Mesendoderm (in vitro differentiated cells): ENCODE data around the gene HUS1B.

ENCODE experiments used
- DNase-seq: peaks from one replicate; pipeline ENCODE4 v3.0.0; 2013
- H2AK5ac ChIP-seq: 2 replicates; pipeline ENCODE4 v1.6.1; 2013; ENCODE audit warnings: low read length, inconsistent platforms
- H2BK120ac ChIP-seq: 2 replicates; pipeline ENCODE4 v1.6.1; 2013; ENCODE audit warnings: low read depth, mild to moderate bottlenecking, low read length, moderate library complexity, mixed read lengths
- H2BK15ac ChIP-seq: replicated peaks from 2 replicates; pipeline ENCODE4 v1.6.1; 2013; ENCODE audit warnings: low read depth, mild to moderate bottlenecking, moderate library complexity
- H2BK5ac ChIP-seq: 2 replicates; pipeline ENCODE4 v1.6.1; 2013; ENCODE audit warnings: low read length, inconsistent platforms
- H3K18ac ChIP-seq: 2 replicates; pipeline ENCODE4 v1.6.1; 2013; ENCODE audit warnings: mild to moderate bottlenecking, low read length, mixed read lengths
- H3K23ac ChIP-seq: one replicate; pipeline ENCODE4 v1.6.1; 2013; ENCODE audit warnings: low read length
- H3K27ac ChIP-seq: 2 replicates; pipeline ENCODE4 v1.5.1; 2013; ENCODE audit warnings: low read depth, mild to moderate bottlenecking, inconsistent platforms, low read length, moderate library complexity
- H3K27me3 ChIP-seq: 2 replicates; pipeline ENCODE4 v1.6.1; 2013; ENCODE audit warnings: low read length, control low read depth, mild to moderate bottlenecking, inconsistent platforms; ENCODE audit not compliant: insufficient read depth, poor library complexity
- H3K36me3 ChIP-seq: 2 replicates; pipeline ENCODE4 v1.6.1; 2013; ENCODE audit warnings: low read length, inconsistent platforms; ENCODE audit not compliant: control insufficient read depth, insufficient read depth
- H3K4ac ChIP-seq: one replicate; pipeline ENCODE4 v1.6.1; 2013; ENCODE audit warnings: low read depth, mild to moderate bottlenecking, low read length, moderate library complexity
- H3K4me1 ChIP-seq: 2 replicates; pipeline ENCODE4 v1.6.1; 2013; ENCODE audit warnings: low read depth, low read length, inconsistent platforms; ENCODE audit not compliant: control insufficient read depth
- H3K4me2 ChIP-seq: 2 replicates; pipeline ENCODE4 v1.6.1; 2013; ENCODE audit warnings: low read length
- H3K4me3 ChIP-seq: 2 replicates; pipeline ENCODE4 v1.5.1; 2013; ENCODE audit warnings: mild to moderate bottlenecking, low read length
- H3K56ac ChIP-seq: one replicate; pipeline ENCODE4 v1.6.1; 2013; ENCODE audit warnings: low read length
- H3K79me1 ChIP-seq: 2 replicates; pipeline ENCODE4 v1.6.1; 2013; ENCODE audit warnings: low read length, inconsistent platforms
- H3K79me2 ChIP-seq: 2 replicates; pipeline ENCODE4 v1.6.1; 2013; ENCODE audit warnings: mild to moderate bottlenecking, low read length; ENCODE audit not compliant: control insufficient read depth, insufficient read depth
- H3K9ac ChIP-seq: 2 replicates; pipeline ENCODE4 v1.6.1; 2013; ENCODE audit warnings: low read length, inconsistent platforms
- H4K5ac ChIP-seq: one replicate; pipeline ENCODE4 v1.6.1; 2013; ENCODE audit warnings: low read length
- H4K8ac ChIP-seq: one replicate; pipeline ENCODE4 v1.6.1; 2013; ENCODE audit warnings: low read depth, mild to moderate bottlenecking, control low read depth, low read length, moderate library complexity
- WGBS: extraction: QIAGEN DNeasy Blood & Tissue Kit; methylation state at CpG from one replicate; pipeline ENCODE4 v1.1.7; 2013; ENCODE audit warnings: low lambda C conversion rate, missing lambda C conversion rate; ENCODE audit not compliant: insufficient coverage; ENCODE audit errors: extremely low coverage; 5-methylcytosine and 5-hydroxymethylcytosine counted together

Gene HUS1B

GRCh38 chr6:677919-678318, 21.0 kb upstream of the HUS1B start:
- H2AK5ac ChIP-seq: no peak overlapping the region
- H3K27ac ChIP-seq: no peak overlapping the region
- no peak for DNase-seq
- no peak overlapping the region for H3K56ac ChIP-seq
- no peak overlapping the region for H3K4ac ChIP-seq
- H4K5ac ChIP-seq: no peak overlapping the region
- H3K27me3 ChIP-seq: no peaks in the 10 kb centered on the region
- H2BK5ac ChIP-seq: no peak overlapping the region
- H3K4me3 ChIP-seq: no peak overlapping the region
- whole genome bisulfite sequencing: no CpG with 5 or more reads among the region's 4 CpGs
- peaks cover 9% of the 10 kb centered on the region for H3K79me1 ChIP-seq
- H4K8ac ChIP-seq: no peak overlapping the region
- H3K4me1 ChIP-seq: peaks cover 8% of the 10 kb centered on the region
- no peak overlapping the region for H3K4me2 ChIP-seq
- H2BK120ac ChIP-seq: no peak overlapping the region
- no peak overlapping the region for H3K23ac ChIP-seq
- no peak overlapping the region for H2BK15ac ChIP-seq
- no peaks in the 10 kb centered on the region for H3K36me3 ChIP-seq
- H3K9ac ChIP-seq: no peak overlapping the region
- no peak overlapping the region for H3K18ac ChIP-seq
- peaks cover 14% of the 10 kb centered on the region for H3K79me2 ChIP-seq

DNA sequence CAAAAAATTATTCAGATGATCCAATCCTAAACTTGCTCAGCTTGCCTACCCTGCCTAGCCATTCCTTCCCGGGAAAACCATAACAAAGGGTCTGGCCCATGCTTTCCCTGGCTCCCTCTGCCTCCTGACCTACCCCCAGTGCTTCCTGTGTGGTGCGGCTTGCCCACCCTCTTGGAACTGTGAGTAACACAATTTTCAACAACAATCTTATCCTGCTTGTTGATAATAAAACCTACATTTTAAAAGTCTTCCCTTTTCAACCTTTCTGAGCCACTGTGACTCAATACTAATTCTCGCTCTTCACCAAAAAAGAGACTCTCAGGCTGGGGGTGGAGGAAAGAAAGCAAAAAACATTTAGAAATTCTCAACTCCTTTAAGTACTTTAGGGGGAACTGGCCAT, 18.1 kb upstream of the HUS1B start:
- H3K4ac ChIP-seq: no peak overlapping the region
- no peak overlapping the region for H3K27ac ChIP-seq
- H3K79me2 ChIP-seq: peaks cover 10% of the 10 kb centered on the region
- DNase-seq: no peak
- no peak overlapping the region for H4K5ac ChIP-seq
- no peak overlapping the region for H3K23ac ChIP-seq
- H3K4me1 ChIP-seq: no peaks in the 10 kb centered on the region
- peaks cover 10% of the 10 kb centered on the region for H3K79me1 ChIP-seq
- H4K8ac ChIP-seq: no peak overlapping the region
- no peak overlapping the region for H3K9ac ChIP-seq
- no peaks in the 10 kb centered on the region for H3K36me3 ChIP-seq
- H2BK5ac ChIP-seq: no peak overlapping the region
- no peak overlapping the region for H3K56ac ChIP-seq
- H3K27me3 ChIP-seq: no peaks in the 10 kb centered on the region
- no CpG with 5 or more reads among the region's 3 CpGs for WGBS
- no peak overlapping the region for H3K4me2 ChIP-seq
- H3K18ac ChIP-seq: no peak overlapping the region
- H2BK15ac ChIP-seq: no peak overlapping the region
- H3K4me3 ChIP-seq: no peak overlapping the region
- H2AK5ac ChIP-seq: no peak overlapping the region
- H2BK120ac ChIP-seq: no peak overlapping the region

DNA sequence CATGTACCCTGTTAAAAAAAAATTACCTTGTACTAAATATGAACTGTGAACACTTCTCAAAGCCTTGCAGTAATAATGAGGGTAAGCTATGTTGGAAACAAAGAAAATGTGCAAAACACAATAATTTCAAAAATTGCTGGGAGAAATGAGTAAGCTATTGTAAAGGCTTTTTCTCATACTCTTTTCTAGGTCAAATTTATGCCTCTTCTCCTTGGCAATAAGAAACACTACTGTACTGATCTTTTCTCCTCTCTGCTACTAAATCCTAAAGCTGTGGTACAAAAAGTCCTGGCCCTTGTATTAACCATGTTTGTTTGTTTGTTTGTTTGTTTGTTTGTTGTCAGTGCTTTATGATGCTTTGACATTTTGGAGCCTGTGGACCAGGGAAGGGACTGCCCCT, 17.5 kb upstream of the HUS1B start:
- peaks cover 13% of the 10 kb centered on the region for H3K79me1 ChIP-seq
- H3K4me3 ChIP-seq: no peak overlapping the region
- H3K4ac ChIP-seq: no peak overlapping the region
- no peak for DNase-seq
- H3K18ac ChIP-seq: no peak overlapping the region
- H3K23ac ChIP-seq: no peak overlapping the region
- no peaks in the 10 kb centered on the region for H3K27me3 ChIP-seq
- H2BK15ac ChIP-seq: no peak overlapping the region
- H2BK5ac ChIP-seq: no peak overlapping the region
- H3K4me1 ChIP-seq: no peaks in the 10 kb centered on the region
- H3K27ac ChIP-seq: no peak overlapping the region
- H3K36me3 ChIP-seq: no peaks in the 10 kb centered on the region
- H3K56ac ChIP-seq: no peak overlapping the region
- no peak overlapping the region for H2BK120ac ChIP-seq
- H3K4me2 ChIP-seq: no peak overlapping the region
- no peak overlapping the region for H4K8ac ChIP-seq
- no peak overlapping the region for H4K5ac ChIP-seq
- no peak overlapping the region for H2AK5ac ChIP-seq
- no peak overlapping the region for H3K9ac ChIP-seq
- H3K79me2 ChIP-seq: peaks cover 10% of the 10 kb centered on the region

DNA sequence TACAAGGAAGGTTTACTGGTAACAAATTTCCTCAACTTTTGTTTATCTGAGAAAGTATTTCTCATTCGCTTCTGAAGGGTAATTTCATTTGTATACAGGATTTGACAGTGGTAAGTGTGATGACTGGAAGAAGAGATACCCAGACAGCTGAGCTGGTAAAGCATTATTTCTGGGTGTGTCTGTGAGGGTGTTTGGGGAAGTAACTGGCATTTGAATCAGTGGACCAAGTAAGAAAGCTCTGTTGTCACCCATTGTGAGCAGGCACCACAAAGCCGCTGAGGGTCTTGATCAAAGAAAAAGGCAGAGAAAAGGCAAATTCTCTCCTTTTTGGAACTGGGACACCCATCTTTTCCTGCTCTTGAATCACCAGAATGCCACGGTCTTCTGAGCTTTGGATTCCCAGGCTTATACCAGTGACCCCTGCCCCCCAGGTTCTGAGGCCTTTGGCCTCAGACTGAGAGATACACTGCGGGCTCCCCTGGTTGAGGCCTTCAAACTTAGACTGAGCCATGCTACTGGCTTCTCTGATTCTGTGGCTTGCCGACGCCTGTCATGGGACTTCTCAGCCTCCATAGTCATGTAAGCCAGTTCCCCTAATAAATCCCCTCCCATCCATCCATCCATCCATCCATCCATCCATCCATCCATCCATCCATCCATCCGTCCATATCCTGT, 10.5 kb upstream of the HUS1B start:
- Histone ChIP-seq H3K4me1 (no peaks in the 10 kb centered on the region), H3K23ac (no peak overlapping the region), H3K56ac (no peak overlapping the region), H2AK5ac (no peak overlapping the region), H3K27me3 (no peaks in the 10 kb centered on the region), H2BK5ac (no peak overlapping the region), H2BK15ac (no peak overlapping the region), H3K27ac (no peak overlapping the region), H3K79me1 (peaks cover 12% of the 10 kb centered on the region), H3K4me3 (no peak overlapping the region), H3K18ac (no peak overlapping the region), H3K36me3 (no peaks in the 10 kb centered on the region), H3K79me2 (peaks cover 5% of the 10 kb centered on the region), H3K9ac (no peak overlapping the region), H3K4ac (no peak overlapping the region), H4K5ac (no peak overlapping the region), H4K8ac (no peak overlapping the region), H3K4me2 (no peak overlapping the region), H2BK120ac (no peak overlapping the region)
- no CpG with 5 or more reads among the region's 7 CpGs for WGBS
- DNase-seq: no peak

DNA sequence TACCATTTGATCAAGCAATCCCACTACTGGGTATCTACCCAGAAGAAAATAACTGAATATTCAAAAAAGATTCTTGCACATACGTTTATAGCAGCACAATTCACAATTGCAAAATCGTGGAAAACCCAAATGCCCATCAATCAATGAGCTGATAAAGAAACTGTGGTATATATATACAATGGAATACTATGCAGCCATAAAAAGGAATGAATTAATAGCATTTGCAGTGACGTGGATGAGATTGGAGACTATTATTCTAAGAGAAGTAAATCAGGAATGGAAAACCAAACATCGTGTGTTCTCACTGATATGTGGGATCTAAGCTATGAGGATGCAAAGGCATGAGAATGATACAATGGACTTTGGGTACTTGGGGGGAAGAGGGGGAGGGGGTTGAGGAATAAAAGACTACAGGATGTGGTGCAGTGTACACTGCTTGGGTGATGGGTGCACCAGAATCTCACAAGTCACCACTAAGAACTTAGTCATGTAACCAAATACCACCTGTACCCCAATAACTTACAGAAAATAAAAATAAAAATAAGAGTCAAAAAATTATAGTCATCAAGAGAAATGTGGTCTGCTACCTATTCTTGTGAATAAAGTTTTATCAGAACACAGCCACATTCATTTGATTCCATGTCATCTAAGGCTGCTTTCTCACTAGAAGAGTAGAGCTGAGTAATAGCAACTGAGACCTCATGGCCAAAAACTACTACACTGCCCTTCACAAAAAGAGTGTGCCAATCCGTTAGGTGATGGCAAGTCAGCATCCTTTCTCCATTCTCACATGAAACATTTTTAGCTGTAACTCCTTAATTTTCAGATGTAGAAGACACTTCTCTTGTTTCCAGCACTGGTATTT, 8.7 kb upstream of the HUS1B start:
- Histone ChIP-seq H3K36me3 (no peaks in the 10 kb centered on the region), H2BK120ac (no peak overlapping the region), H3K18ac (no peak overlapping the region), H2AK5ac (no peak overlapping the region), H2BK15ac (no peak overlapping the region), H3K4me3 (no peak overlapping the region), H3K4me1 (no peaks in the 10 kb centered on the region), H3K27ac (no peak overlapping the region), H3K23ac (no peak overlapping the region), H3K4ac (no peak overlapping the region), H4K8ac (no peak overlapping the region), H3K56ac (no peak overlapping the region), H3K9ac (no peak overlapping the region), H2BK5ac (no peak overlapping the region), H3K79me2 (peaks cover 5% of the 10 kb centered on the region), H3K27me3 (no peaks in the 10 kb centered on the region), H3K79me1 (peaks cover 11% of the 10 kb centered on the region), H3K4me2 (no peak overlapping the region), H4K5ac (no peak overlapping the region)
- no peak for DNase-seq
- no CpG with 5 or more reads among the region's 5 CpGs for WGBS
